SHP77 treated with DMSO at 0.1 percent for 48 hours (cell line): ENCODE data around the gene TNFRSF18.

Source experiments
- DNase-seq: peaks from one replicate; lab custom pipeline; 2025; lab: John Stamatoyannopoulos, UW

Gene TNFRSF18

DNA sequence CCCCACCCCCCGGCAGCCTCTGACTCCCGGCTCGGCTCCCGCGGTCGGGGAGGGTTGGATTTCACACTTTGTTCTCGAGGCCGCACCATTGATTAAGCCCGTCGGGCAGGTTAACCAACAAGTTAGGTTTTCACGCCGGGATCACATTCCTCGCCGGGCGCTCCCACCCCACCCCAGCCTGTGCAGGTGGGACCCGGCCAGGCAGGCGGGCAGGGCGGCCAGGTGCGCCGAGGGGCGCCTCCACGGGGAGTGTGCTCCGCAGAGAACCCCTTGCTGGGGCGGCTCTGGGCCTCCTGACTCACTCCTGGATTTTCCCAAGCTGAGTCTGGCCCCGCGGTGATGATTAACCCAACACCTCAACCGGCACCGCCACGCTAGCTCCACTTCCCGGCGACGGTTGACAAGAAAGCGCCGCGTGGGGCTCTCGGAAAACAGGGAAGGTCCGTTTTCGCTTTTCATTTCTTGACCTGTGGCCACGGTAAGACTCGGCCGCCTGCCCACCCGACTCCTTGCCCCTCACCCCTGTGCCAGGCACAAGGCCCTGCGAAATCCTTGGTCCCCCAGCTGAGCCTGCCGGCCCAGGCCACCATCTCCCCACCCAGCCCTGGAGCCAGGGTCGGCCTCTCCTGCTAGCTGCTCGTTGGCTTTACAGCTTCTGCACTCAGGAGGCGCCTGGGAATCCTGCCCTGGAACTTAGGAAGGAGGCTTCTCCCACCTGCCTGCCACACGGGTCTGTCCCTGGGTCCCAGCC is 41.5 kb downstream of the TNFRSF18 start:
- DNase-seq: no peak

DNA sequence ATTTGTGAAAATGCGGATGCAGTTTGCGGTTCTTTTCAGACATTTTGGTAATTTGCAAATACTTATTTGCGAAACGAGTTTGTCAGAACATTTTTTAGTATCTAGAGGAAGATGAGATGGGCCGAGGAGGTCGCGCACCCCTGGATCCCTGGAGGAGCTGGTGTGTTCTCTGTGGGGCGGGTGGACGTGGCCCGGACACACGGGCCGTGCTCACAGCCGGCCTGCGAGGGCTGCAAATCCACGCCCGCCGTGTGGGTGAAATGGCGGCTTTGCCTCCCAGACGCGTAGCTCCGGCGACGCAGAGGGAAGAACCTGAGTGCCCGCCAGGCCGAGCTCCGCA is 42.1 kb downstream of the TNFRSF18 start:
- no peak for DNase-seq

DNA sequence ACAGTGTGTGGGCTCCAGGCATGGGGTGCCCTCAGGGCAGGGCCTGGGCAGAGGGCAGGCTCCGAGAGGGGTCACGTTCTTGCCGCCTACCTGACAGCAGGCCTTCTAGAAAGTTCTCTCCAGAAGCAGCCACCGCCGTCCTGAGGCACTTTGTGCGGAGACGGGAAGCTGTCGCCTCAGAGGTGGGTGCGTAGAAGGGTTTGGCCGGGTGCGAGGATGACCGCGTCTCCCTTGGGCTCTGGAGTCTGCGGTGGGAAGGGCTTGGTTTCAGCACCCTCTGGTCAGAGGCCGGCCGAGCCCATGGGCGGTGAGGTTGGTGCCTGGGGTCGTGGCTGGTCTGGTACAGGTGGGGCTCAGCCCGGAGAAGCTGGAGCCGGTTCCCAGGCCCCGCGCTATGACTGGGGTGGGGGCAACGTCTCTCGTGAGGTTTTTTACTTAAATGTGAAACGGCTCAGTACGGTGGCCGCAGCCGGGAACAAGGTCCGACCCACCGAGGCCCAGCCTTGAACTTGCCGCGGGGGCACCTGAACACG is 42.8 kb downstream of the TNFRSF18 start:
- DNase-seq: no peak

DNA sequence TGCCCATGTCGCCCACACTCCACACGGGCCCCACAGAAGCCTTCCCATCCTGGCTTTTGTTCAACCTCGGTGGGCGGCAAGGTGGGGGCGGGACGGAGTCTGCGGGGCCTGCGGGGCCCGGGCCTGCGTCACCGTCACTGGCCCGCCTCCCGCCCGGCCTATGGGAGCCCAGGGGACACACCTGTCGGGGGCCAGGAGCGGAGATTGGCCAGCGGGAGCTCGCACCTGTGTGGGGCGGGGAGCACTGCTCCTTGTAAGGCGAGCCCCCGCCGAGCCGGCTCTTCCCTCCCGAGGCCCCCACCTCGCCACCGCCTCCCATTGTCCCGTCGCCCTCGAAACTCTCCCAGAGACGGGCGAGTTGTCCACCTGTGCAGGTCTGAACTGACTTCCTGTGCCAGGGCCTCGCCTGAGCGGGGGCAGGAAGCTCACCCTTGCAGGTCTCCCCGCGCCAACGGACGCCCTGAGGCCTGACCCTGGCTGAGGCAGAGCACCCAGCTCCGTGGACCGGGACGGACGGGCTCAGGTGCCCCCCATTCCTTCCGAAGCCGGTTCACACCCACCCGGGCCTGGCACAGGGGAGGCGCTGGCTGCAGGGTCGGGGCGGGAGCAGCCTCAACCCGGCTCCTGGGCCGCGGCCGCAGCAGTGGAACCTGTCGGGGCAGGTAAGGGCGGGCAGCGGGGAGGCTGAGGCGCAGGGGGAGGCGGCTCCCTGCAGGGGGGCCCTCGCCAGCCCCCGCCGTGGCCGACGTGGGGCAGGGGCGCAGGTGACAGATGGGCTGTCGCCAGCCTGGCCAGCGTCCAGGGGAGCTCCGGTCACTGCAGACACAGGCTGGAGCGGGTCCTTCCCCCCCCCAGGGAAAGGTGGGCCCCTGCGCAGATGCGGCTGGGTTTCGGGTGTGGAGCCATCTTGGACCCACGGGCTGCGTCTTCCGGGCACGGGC is 43.5 kb downstream of the TNFRSF18 start:
- DNase-seq: no peak

DNA sequence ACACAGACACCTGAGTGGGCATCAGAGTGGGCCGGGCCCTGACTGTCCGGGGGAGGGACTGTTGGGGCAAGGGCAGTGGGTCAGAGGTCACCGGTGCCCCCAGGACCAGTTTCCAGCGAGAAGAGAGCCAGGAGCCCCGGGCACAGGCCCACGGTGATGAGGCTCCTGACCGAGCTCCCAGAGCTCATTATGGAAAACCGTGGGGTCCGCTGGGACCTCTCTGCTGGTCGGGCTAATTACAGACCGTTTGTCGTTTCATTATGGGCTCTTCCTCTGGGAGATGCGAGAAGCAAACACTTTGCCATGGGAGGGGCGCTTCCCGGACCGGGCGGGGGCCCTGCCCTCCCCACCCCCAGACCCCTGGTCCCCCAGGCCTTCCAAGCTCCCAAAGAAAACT is 44.7 kb downstream of the TNFRSF18 start:
- no peak for DNase-seq

DNA sequence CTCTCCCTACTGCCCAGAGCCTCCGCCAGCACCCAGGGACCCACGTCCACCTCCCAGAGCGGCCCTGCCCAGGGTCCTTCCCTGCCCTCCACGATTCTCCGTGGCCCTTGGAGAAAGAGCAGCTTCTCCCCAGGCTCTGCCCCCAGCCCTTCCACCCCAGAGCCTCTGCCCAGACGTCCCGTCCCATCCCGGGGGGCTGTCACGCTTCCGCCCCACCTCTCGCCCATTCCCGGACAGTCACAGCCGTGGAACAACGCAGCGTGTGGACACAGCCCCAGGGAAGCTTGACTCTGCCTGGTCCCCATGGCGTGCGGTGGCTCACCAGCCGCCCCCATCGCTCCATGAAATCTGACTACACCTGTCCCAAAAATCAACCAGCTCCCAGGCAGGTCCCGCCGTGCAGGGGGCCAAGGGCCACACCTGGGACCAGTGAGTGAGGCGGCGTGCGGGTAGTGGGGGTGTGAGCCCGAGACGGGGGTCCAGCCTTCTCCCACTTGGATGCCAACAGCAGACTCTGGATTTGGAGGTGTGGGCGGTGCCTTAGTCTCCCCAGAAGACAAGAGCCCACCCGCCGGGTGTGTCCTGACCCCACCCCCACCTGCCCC is 45.2 kb downstream of the TNFRSF18 start:
- DNase-seq: no peak

DNA sequence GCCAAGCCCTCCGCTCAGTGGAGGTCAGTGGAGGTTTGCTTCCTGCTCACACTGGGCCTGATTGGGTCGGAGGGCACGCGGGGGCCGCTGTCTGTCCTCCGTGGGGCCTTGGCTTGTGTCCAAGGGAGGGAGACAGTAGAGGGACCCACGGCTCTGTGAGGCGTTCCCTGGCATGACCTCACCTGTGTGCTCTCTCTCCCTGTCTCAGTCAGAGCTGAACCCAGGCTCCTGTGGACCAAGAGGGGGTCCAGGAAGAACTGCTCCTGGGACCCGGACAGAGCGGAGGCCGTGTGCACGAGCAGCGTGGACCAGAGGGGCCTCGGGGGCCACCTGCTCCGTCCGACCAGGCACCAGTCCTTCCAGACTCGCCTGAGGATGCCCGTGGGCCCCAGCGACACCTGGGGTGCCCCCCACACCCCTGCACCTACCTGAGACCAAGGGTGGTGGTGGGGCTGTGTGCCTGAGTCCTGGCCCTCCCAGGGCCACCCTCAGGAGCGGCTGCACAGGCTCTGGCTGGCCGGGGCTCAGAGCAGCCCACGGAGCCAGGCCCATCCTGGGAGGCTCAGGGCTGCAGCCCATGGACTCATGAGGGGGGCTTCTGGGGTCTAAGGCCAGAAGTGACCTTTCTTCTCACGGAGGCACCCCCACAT is 46.0 kb downstream of the TNFRSF18 start:
- no peak for DNase-seq

DNA sequence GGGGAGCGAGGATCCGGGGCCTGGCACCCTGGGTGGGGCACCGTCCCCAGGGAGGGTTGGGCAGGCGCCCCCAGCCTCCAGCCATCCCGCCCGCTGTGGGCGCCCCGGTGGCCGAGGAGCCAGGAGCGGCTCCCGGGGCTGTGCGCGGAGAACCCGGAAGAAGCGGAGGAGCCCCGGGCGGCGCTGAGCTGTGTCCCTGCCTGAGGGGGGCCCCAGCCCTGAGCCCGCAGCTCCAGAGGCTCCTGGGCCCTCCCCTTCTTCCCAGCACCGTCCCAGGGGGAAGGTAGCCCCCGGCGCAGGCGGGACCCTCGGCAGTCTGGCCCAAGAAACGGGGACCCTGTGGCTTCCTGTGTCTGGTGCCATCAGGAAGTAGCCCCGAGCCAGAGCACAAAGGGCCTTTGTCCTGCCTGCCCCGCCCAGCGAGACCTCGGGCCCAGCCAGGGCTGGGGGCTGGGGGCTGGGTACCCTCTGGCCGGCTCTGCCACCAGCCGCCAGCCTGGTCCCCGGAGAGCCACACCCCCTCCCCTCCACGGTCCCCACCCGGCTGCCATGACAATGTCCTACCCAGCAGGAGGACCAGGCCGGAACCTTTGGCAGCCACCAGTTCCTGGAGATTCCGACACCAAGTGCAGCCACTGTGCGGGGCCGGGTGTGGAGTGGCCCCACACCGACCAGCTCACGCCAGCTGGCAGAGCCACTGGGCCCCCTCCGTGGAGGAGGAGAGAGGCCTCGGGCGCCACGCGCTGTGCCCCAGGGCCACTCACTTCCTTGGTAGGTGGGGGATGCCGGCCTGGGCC is 48.3 kb downstream of the TNFRSF18 start:
- DNase-seq: no peak

DNA sequence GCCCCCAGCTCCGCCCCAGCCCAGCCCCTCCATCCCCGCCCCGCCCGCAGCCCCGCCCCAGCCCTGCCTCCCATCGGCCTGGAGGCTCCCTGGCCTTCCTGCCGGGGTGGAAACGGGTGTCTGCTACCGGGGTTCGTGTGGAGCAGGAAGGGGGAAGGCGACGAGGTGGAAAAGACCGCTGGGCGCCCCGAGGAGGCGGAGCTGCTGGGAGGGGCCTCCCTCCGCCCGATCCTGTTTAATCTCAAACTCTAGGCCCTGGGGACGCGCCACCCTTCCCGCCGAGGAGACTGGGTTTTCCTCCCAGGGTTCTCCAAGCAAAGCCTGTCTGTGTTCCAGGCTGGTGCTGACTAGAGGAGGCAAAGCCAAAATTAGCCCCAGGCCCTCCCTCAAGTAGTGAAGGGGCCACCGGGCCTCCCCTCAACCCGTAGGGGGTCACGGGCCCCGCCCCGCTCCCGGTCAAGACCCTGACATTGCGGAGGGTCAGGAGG is 48.9 kb downstream of the TNFRSF18 start:
- DNase-seq: no peak

DNA sequence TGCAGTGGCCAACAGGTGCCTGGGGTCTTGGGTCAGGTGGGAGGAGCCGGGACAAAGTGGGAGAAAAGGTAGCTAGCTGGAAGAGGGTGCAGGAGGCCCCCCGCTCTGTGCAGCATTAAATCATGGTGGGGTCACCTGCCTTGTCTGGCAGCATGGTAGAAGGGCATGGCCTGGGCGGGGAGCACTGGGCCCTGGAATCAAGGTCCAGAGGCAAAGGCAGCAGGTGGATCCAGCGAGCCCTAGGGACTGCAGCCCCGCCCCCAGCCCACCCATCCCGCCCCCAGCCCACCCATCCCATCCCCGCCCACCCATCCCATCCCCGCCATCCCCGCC is 49.4 kb downstream of the TNFRSF18 start:
- no peak for DNase-seq

DNA sequence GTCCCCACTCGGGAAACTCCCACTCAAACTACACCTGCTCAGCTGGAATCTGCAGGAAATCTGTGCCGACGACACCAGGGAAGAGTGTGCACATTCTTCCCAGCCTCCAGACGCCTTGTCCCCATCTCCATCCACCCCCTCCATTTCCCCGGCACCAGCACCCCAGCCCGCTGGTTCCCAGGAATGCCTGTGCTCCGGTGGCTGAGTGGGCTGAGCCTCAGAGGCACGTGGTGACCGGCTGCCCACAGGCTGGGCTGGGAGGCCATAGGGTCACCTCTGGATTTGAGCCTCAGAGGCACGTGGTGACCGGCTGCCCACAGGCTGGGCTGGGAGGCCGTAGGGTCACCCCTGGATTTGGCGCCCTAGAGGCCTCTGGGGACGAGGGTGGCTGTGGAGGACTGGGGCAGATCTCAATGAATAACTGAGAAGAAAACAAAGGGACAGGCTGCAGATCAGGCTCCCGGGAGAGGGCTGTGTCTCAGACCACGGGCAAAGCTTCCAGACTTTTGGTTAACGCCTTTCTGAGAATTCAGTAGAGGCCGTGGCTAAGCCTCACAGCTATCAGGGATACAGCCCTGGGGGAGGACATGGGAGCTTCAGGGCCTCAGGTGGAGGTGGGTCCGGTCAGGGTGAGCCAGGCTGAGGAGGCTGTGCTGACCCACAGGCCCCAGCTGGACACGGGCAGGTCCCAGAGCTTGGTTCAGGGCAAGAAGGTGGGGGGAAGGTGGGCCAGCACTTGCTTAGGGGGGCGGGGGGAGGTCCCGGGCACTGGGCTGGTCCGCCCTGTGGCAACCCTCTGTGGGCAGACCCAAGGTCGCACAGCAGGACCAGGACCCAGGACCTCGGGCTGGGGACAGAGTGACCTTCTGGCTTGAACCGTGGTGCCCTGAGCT is 50.0 kb downstream of the TNFRSF18 start:
- no peak for DNase-seq

DNA sequence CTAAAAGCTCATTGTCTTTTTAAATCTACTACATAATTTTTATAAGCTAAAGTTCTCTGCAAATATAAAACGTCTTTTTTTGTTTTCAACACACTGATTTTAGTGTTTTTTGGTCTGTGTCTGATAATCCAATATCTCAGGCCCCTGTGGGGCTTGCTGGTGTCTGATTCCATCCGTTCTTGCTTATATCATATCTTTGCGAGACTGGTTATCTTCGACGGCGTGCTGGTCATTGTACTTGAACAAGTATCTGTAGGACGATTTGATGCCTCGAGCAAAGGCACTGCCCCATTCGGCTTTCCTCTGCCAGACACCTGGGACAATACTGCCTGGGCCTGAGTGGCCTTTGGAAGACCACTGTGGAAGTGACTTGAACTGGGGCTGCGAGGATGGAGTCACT is 51.1 kb downstream of the TNFRSF18 start:
- no peak for DNase-seq

DNA sequence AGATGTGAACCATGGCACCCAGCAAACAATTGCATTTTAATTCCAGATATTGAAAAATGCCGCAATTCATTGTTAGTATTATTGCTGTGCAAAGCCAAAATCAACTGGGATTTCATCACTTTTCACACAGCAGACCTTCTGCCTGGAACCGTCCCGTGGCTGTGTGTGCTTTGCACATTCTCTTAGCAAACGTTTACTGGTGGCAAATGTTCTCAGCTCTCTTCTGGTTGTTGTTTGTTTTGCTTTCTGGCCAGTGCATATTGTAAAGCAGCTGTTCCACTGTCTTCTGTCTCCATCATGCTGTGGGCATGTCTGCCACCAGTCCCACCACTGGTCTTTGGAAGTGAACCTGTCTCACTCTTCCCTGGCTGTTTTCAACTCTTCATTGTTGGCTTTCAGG is 52.5 kb downstream of the TNFRSF18 start:
- no peak for DNase-seq
